Measurements from ENCODE around the gene SLCO1C1.
"Not testable (repeated sequence)": the region's sequence is repeated elsewhere in the genome, so short reads cannot be mapped to it uniquely, and the experiment has no call there.

Gene SLCO1C1, protein sequence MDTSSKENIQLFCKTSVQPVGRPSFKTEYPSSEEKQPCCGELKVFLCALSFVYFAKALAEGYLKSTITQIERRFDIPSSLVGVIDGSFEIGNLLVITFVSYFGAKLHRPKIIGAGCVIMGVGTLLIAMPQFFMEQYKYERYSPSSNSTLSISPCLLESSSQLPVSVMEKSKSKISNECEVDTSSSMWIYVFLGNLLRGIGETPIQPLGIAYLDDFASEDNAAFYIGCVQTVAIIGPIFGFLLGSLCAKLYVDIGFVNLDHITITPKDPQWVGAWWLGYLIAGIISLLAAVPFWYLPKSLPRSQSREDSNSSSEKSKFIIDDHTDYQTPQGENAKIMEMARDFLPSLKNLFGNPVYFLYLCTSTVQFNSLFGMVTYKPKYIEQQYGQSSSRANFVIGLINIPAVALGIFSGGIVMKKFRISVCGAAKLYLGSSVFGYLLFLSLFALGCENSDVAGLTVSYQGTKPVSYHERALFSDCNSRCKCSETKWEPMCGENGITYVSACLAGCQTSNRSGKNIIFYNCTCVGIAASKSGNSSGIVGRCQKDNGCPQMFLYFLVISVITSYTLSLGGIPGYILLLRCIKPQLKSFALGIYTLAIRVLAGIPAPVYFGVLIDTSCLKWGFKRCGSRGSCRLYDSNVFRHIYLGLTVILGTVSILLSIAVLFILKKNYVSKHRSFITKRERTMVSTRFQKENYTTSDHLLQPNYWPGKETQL

DNA sequence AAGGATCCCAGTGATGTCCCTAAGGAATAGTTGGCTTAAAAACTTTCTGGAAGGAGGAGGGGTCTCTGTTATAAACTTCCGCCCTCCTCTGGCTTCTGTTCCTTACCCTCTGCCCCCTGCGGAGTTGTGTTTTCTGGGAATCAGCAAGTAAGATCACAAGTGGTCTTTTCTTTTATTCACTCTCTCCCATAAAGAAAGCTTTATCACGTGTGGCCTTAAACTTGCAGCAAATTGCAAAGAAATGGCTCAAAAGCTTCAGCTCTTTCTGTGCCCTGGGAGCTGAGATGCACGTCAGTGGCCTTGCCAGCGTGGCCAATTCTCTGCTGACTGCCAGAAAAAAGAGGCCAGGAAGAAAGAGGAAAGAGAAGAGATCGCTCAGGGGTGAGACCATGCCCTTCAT is at the start of gene SLCO1C1:
Gene SLCO1C1 (plus strand): TSS at position 101 of the 400 bp plus-strand sequence. CDS start 4,245 bp downstream, outside the sequence.
- no peak for DNase-seq

DNA sequence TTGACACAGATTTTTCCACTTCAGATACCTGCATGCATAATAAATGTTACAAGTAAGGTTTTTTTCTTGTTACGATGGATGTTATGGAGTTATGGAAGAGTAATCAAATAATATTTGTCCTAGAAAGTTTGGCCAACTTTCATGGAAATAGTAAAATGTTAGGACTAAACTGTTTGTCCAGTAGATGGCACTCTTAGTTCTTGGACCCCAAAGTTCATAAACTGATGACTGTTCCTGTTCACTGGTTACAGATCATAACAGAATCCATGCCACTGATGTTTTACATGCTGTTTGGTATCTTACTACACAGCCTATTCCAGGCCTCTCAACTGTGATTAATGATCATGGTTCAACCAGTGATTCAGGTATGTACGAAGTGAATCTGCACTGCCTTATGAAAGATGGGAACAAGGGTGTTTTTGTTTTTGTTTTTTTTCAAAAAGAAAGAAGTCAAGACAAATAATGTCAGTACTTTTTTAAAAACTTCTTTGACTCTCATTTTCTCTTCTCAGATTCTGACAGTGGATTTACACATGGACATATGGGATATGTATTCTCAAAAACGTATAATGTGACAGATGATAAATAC is 48.8 kb upstream of the SLCO1C1 start:
- DNase-seq = no peak

DNA sequence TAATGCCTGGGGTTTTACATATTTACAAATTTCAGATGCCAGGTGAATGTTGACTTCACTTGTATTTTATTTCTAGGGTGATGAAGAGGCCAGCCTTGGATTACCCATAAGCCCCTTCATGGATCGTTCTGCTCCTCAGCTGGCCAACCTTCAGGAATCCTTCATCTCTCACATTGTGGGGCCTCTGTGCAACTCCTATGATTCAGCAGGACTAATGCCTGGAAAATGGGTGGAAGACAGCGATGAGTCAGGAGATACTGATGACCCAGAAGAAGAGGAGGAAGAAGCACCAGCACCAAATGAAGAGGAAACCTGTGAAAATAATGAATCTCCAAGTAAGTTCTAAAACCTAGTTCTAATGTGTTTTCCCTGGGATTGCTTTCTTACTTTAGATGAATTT is 41.3 kb upstream of the SLCO1C1 start:
- no peak for DNase-seq

DNA sequence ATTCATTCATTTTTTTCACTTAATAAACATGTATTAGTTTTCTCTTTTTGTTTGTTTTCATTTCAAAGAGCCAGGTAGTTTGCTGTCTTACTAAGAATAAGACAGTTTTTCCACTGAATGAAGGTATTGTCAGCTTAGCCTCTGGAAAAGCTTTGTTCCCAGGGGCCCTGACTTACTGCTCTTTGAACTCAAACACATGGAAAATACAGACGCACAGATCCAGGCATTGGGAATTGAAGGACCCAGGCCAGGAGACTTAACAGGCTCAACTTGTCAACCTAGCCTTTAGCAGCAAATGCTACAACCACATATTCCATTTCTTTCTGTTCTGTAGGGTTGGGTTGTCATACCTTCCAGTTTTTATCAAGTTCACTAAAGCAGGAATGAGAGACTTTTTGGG is 38.5 kb upstream of the SLCO1C1 start:
- no peak for DNase-seq

DNA sequence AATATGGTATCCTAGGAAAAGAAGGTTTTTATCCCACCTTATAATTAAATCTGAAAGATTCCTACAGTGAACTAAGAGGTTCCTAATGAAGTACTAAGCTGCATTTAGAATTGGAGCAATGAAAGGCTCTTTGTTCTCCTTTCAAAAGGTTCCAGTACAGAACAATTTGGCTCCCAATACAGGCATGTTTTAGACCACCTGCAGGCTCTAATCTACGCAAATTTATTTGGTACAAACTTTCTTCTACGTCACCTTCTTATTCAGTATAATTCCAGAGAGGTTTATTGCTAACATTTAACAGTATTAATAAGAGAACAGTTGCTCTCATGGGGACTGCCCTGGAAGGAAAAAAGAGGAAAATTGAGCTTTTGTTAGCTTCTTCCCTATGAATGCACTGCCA is 37.6 kb upstream of the SLCO1C1 start:
- DNase-seq = no peak

DNA sequence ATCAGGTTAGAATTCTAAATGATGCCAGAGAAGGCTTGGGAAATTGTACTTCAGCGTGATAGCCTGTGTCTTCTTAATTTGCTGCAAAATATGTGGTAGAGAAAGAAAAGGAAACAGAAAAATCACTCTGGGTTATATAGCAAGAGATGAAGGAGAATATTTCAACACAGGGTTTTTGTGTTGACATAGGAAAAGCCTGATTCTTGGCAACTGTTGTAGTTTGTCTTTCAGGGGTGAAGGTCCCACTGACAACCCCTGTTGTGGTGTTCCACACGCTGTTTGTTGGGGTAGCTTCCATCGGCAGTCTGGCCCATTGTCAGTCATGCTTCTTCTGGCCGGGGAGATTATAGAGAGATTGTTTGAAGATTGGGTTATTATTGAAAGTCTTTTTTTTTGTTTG is 13.8 kb upstream of the SLCO1C1 start:
- no peak for DNase-seq

DNA sequence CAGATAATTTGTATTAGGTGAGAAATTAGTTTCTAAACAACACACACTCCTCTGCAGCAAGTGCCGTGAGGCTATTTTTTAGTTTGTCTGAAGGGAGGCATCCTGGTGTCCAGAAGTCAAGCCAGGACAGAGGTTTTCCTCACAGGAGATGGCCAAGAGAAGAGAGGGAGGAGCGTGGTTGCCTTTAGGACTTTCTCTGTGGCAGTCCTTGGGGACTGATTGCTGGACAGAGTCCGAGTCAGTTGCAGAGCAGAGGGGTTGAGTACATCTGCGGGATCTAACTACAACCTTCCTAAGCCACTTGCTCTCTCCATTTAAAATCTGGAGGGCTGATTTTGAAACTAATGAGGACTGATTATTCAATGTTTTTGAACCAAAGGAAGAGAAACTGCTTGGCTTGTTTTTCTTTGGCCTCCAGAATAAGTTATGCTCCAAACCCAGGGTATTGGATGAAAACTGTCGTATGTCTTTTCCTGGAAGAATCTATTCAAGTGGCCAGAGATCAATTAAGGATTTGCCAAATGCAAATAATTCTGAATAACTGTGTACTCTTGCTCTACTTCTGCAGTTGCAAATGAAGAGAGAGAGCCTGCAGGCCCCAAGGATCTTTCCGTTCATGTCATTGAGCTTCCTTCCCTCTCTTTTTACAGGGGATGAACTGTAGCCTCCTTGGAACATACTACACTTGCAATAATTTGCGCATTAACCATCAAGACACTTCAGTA is 1.2 kb downstream of the SLCO1C1 start:
- DNase-seq = no peak

DNA sequence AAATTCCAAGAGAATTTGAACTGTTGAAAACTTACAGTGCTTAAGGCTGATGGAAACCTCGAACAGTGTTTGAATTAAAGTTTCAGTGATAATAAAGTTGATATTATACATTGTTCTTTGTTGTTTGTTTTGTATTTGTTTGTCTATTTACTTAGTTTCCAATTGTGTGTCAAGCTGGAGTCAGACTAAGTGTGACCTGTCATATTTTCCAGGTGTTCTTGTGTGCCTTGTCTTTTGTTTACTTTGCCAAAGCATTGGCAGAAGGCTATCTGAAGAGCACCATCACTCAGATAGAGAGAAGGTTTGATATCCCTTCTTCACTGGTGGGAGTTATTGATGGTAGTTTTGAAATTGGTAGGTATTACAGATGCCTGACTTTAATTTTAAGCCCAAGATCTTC is 6.0 kb downstream of the SLCO1C1 start:
- DNase-seq = no peak

DNA sequence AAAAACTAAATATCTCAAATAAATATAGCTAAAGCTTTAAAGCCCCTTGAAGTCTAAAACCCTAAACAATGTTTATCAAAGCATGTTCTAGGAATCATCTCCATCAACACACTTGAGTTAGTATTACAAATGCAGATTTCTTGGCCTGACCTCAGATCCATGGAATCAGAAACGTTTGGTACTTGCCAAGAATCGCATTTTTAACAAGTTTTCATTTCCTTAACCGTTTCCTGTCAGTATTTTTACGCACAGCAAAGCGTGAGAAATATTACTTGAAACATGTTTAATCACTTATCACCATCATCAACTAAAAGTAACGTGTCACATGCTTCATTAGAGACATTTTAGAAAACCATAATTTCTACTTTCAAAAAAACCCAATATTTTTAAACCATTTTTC is 9.7 kb downstream of the SLCO1C1 start:
- DNase-seq = no peak

DNA sequence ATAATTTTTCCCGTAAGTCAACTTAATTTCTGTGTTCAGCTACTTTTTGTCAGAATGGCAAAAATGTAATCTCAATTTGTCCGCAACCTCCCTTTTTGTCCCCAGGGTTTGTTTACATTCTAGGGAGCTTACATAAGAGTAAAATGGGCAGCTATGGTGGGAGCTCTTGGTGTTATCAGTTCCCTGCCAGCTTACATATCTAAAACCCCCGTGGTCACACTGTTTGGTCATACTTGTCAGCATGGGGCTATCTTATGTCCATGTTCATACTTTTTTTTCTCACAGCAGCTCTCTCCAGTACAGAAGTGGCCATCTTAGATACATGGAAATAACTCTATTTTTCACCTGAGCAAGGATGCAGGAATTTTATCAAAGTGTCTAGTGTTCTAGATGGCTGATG is 16.7 kb downstream of the SLCO1C1 start:
- DNase-seq = no peak

DNA sequence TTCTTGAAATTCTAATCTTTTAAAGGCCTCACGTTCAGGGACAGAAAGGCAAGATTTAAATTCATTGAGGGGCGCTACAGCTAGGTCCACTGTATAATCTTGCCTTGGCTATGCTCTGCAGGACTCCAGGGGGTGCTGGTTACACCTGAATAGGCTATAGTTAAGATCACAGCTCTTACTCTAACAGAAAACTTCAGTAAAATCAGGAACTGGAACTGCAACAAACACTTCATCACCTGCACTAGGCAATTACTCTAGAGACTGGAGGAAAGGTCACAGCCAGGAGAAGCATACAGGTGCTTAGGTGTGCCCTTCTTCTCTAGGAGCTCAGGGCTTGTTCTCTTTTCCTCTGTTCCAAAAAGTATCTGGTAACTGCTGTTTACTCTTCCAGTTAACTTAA is 20.9 kb downstream of the SLCO1C1 start:
- DNase-seq = no peak

DNA sequence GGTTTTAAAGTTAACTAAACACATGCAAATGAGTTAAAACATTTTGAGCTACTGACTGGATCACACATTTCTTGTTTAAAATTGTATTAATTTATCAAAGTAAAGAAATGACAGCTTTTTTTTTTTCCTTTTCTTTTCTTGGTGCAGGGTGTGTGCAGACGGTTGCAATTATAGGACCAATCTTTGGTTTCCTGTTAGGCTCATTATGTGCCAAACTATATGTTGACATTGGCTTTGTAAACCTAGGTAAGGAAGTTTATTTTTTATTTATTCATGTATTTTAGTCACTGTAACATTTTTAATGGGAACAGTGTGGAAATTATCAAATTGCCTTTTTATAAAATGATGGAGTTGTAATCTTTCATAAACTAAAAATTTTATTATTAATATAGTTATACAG is 21.9 kb downstream of the SLCO1C1 start:
- DNase-seq = no peak

DNA sequence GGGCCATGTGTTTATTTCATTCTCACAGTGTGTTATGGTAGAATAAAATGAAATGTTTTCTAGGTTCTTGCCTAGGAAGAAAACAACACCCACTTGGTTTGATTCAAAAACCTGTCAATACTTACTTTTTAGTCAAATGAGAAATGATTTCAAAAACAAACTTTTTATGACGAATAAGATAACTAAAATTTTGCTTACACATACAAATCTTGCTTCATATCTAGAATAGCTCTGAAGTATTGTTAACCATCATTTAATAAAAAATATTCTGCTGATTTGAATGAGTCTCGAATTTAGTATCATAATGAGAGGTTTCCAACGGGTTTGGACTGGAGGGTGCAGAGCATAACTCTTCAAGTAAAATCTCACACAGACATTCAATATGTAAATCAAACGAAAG is 23.2 kb downstream of the SLCO1C1 start:
- DNase-seq = no peak

DNA sequence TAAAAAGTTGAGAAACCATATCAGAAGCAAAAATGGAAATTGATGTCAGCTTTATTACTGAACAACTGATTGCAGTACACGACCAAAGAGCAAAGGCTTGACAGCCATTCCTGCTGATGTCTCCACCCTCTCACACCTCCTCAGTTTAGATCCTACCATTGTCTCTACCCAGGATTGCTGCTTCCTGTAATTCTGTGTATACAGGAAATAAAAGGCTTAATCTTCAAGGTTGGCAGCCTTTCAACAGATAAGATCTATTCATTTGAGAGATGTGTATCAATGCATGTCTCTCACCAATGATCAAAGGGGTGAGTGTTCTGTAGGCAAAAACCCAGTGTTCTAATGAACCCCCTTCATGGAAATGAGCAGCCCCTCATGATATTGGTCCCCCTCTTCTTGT is 27.0 kb downstream of the SLCO1C1 start:
- DNase-seq = no peak

DNA sequence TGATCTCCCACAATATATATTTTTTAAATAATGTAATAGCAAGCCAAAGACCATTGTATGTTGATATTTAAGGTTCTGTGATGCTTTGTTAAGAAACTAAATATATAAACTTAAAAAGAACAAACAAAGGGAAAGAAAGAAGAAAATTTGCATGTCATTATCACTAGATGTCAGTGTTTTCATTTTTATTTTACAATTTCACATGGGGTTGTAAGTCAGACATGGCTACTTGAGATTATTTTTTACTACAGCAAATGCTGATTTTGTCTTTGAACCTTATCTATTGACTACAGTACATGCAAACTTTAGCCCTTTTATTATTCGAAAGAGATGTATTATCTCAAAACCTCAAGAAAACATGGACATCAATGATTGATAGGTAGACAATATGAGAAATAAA is 36.1 kb downstream of the SLCO1C1 start:
- DNase-seq = no peak

DNA sequence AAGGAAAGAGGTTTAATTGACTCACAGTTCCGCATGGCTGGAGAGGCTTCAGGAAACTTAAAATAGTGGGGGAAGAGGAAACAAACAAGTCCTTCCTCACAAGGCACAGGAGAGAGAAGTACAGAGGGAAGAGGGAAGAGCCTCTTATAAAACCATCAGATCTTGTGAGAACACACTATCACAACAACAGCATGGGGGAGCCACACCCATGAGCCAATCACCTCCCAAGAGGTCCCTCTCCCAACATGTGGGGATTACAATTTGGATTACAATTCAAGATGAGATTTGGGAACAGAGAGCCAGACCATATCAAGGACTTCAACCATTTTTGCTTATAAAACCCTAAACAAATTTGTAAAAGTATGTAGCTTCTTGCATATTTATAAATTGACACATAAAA is 45.8 kb downstream of the SLCO1C1 start:
- DNase-seq = no peak

DNA sequence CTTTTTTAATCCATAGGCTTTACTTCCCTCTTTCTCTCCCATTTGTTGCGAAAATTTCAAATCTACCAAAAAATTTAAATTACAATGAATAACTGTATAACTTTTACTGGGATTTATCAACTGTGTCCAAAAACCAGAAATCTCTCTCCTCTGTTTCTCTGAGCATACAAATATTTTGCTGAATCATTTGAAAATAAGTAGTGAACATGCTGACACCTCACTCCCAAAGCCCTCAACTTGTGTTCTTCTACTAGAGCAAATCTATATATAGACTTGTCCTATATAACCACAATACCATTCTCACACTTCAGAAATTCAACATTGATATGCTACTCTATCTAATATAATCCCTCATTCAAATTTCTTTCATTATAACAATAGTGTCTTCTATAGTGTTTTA is 53.1 kb downstream of the SLCO1C1 start:
- DNase-seq = no peak

DNA sequence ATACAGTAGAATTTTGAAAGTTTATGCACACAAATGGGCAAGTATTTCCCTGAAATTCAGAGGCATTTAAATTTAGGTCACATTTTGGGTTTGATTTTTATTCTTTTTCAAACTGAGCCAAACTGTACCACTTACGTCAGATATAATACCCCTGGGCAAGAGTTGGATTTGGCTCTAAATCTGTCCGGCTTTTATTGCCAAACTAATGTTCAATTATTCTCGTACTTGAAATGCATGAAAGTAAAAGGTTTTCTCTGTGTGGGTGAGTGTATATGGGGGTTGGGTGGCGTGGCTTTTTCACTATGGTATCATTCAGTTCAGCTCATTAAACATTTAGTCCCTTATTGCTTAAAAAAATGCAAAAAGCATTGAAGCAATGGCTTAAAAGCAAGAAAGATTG is 55.9 kb downstream of the SLCO1C1 start:
- DNase-seq = no peak

DNA sequence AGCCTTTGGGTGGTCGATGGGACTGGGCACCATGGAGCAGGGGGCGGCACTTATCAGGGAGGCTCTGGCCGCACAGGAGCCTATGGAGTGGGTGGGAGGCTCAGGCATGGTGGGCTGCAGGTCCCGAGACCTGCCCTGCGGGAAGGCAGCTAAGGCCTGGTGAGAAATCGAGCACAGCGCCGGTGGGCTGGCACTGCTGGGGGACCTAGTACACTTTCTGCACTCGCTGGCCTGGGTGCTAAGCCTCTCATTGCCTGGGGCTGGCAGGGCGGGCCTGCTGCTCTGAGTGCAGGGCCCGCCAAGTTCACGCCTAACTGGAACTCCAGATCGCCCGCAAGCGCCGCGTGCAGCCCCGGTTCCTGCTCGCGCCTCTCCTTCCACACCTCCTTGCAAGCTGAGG is 82.3 kb downstream of the SLCO1C1 start:
- DNase-seq = no peak

DNA sequence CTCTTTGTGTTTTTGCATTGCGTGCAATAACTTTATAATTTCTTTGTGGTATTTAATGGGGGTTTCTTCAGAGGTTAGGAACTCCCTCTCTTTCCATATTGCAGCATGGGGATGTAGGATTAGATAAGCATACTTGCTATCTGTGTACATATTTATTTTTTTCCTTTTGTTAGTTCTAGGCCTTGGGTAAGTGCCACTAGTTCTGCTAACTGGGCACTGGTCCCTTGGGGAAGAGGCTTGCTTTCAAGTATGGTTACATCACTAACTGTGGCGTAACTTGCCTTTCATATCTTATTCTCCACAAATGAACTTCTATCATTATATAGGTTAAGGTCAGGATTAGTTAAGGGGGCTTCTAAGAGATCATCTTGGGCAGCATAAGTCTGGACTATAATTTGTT is 83.8 kb downstream of the SLCO1C1 start:
- DNase-seq = no peak

DNA sequence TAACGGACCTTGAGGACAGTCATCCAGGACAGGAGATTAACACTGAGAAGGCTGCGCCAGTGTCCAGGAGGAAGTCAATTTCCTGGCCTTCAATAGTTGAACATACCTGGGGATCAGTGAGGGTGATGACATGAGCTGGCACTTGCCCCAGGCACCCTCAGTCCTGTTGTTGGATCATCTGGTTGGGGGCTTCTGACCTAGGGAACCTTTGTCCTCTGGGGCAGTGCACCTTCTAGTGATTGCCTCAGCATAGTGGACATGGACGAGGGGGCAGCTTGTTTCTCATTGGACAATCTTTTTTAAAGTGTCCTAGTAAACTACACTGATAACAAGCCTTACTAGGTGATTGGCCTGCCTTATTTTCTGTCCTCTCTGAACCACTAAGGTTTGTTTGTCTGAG is 84.8 kb downstream of the SLCO1C1 start:
- not testable (repeated sequence) for DNase-seq

DNA sequence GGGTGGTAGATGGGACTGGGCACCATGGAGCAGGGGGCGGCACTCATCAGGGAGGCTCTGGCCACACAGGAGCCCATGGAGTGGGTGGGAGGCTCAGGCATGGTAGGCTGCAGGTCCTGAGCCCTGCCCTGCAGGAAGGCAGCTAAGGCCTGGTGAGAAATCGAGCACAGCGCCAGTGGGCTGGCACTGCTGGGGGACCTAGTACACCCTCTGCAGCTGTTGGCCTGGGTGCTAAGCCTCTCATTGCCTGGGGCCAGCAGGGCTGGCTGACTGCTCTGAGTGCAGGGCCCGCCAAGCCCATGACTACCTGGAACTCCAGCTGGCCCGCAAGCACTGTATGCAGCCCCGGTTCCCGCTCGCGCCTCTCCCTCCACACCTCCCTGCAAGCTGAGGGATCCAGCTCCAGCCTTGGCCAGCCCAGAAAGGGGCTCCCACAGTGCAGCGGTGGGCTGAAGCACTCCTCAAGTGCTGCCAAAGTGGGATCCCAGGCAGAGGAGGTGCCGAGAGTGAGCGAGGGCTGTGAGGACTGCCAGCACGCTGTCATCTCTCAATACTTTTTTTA is 88.7 kb downstream of the SLCO1C1 start:
- not testable (repeated sequence) for DNase-seq

DNA sequence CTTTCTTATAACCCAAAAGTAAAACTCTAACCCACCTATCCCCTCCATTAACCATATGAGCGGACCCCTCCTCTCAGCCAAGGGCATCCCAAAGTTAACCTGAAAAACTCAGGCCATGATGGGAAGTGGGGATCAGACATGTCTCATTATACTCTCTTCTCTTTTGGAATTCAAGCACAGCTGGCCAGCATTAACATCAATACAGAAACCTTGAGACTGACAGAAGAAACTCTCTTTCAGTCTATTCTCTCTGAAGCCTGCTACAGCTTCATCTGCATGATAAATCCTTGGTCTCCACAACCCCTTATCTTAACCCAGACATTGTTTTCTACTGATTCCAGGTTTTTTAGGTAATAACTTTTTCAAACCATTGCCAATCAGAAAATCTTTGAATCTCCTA is 97.8 kb downstream of the SLCO1C1 start:
- DNase-seq = no peak
